Nephron (organoid): Measurements from ENCODE around the gene KCNIP4.

Experiments
- H3K27ac Mint-ChIP-seq, 3 experiments: 2 replicates each; pipeline ENCODE4 v1.8.0; 2020; ENCODE audit warnings: mixed read lengths in 3 of 3, mild to moderate bottlenecking in 2 of 3, moderate library complexity in 1 of 3
- H3K27me3 Mint-ChIP-seq: 2 replicates; pipeline ENCODE4 v1.8.0; 2021; ENCODE audit warnings: low read depth, mild to moderate bottlenecking, moderate library complexity, mixed read lengths
- H3K36me3 Mint-ChIP-seq: 2 replicates; pipeline ENCODE4 v1.8.0; 2020; ENCODE audit warnings: low read depth, mixed read lengths
- H3K4me1 Mint-ChIP-seq: 2 replicates; pipeline ENCODE4 v1.8.0; 2020; ENCODE audit warnings: mixed read lengths
- H3K4me3 Mint-ChIP-seq, 3 experiments: 2 replicates each; pipeline ENCODE4 v1.8.0; 2020; ENCODE audit warnings: mild to moderate bottlenecking in 3 of 3, mixed read lengths in 3 of 3, moderate library complexity in 2 of 3
- H3K9me3 Mint-ChIP-seq: 2 replicates; pipeline ENCODE4 v1.8.0; 2020; ENCODE audit warnings: mixed read lengths
- TF ChIP-seq, protein P1 (sequence below), 3 experiments: fragments of 200-600 bp; sonication (generic); IDR thresholded peaks; one replicate each; pipeline ENCODE4 v1.5.0; 2021; ENCODE audit warnings: antibody characterized with exemption in 3 of 3; ENCODE audit not compliant: unreplicated experiment in 3 of 3

The KCNIP4 gene

DNA sequence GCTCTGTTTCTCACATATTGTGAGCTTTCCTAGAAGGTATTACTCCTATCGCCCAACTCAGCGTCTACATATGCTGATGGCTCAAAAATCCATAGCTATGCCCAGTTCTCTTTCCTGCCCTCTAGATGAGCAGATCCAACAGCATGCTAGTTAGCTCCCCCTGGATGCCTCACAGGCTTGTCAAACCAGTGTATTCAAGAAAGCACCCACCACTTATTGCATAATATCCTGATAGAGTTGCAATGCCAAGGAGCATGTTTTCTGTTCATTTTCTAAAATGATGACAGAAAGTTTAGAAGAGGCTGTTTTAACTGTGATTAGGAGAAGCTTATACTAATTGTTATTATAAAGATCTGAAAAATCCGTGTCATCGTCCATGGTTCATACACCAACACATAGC lies 1250.2 kb downstream of the KCNIP4 start:
- TF ChIP-seq, protein P1, sequence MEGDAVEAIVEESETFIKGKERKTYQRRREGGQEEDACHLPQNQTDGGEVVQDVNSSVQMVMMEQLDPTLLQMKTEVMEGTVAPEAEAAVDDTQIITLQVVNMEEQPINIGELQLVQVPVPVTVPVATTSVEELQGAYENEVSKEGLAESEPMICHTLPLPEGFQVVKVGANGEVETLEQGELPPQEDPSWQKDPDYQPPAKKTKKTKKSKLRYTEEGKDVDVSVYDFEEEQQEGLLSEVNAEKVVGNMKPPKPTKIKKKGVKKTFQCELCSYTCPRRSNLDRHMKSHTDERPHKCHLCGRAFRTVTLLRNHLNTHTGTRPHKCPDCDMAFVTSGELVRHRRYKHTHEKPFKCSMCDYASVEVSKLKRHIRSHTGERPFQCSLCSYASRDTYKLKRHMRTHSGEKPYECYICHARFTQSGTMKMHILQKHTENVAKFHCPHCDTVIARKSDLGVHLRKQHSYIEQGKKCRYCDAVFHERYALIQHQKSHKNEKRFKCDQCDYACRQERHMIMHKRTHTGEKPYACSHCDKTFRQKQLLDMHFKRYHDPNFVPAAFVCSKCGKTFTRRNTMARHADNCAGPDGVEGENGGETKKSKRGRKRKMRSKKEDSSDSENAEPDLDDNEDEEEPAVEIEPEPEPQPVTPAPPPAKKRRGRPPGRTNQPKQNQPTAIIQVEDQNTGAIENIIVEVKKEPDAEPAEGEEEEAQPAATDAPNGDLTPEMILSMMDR (IDR thresholded peaks at IDR 0.05; ENCODE audit: unreplicated experiment in 3 of 3) = no peak
- Mint-ChIP-seq H3K36me3 (no peaks in the 10 kb centered on the region), H3K9me3 (no peaks in the 10 kb centered on the region), H3K27ac (peak overlapping the region in 1 of 3 experiments; percentile 37), H3K4me1 (peaks cover 30% of the 10 kb centered on the region), H3K4me3 (peak overlapping the region; percentile 18 to 97 (median 74)), H3K27me3 (no peaks in the 10 kb centered on the region)

DNA sequence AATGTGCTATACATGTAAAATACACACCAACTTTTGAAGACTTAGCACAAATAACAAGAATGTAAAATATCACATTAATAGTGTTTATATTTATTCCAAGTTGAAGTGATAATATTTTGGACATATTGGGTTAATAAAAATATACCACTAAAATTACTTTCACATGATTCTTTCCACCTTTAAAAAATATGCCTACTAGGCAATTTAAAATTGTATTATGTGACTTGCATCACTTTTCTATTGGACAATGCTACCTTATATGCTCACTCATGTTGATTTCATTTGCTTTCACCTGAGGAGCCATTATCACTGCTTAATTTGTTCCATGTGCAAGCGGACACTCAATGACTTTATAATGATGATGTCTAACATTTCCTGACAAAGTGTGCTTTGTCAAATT lies 1251.8 kb downstream of the KCNIP4 start:
- H3K27me3 Mint-ChIP-seq = no peaks in the 10 kb centered on the region
- H3K4me3 Mint-ChIP-seq = no peak overlapping the region
- TF ChIP-seq, protein P1 (IDR thresholded peaks at IDR 0.05; ENCODE audit: unreplicated experiment in 3 of 3) = no peak
- peaks cover 25% of the 10 kb centered on the region for H3K4me1 Mint-ChIP-seq
- H3K36me3 Mint-ChIP-seq = no peaks in the 10 kb centered on the region
- H3K9me3 Mint-ChIP-seq = no peaks in the 10 kb centered on the region
- no peak overlapping the region for H3K27ac Mint-ChIP-seq

DNA sequence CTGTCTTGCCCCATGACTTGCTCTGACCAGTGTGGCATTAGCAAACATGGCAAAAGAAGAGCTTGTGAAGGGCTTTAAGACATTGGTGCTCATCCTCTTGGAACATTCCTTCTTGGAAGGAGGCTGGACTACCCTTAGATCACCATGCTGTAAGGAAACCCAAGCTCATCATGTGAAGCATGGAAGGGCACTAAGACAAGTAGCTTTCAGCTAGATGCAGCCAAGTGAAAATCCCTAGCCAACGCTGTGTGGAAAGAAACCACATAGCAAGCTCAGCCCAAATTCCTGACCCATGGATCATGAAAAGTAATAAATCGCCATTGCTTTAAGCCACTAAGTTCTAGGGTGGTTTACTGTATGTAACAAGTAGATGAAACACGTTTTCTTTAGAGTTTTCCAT lies 1260.7 kb downstream of the KCNIP4 start:
- Mint-ChIP-seq H3K4me3 (no peak overlapping the region), H3K36me3 (no peaks in the 10 kb centered on the region), H3K4me1 (peaks cover 25% of the 10 kb centered on the region), H3K27me3 (no peaks in the 10 kb centered on the region), H3K9me3 (no peaks in the 10 kb centered on the region), H3K27ac (peak overlapping the region in 1 of 3 experiments; percentile 55)
- TF ChIP-seq, protein P1 (IDR thresholded peaks at IDR 0.05; ENCODE audit: unreplicated experiment in 3 of 3) = no peak

DNA sequence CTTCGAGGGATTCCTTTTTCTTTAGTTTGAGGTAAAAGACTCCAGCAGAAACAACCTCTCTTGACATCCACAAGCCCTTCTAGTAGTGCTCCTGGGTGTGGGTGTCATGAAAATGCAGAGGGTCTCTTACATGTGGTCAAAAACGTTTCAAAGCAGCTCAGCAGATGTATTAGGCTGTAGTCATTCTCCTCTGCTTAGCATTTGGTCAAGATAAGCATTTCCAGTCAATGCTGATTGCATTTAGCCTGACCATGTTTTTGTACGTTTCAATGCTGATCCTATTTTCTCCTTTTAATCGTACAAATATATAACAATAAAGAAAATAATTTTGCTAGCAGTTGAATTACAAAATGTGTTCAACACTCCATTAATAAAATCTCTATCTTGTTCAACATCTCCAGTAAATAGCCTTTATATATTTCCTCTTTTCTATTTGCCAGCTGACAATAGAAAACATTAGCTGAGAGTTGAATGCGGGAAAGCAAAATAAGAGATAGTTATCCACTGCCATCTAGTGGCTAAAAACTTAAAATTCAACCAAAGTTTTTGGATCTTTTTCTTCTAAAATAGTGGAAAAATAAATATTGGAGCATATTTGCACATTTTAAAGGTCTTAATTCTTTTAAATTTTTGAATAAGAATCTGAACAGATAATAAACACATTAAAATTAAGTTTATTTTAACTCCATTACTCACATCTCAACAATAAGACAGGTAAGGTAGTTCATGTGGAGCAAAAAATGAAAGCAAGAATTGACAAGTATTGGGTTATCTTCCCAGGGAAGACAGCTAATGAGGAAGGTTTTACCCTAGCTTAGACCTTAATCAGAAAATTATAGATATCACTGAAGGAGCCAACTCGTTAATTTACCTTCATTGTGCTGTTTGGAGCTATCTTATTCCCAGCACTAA lies 1263.5 kb downstream of the KCNIP4 start:
- TF ChIP-seq, protein P1 (IDR thresholded peaks at IDR 0.05; ENCODE audit: unreplicated experiment in 3 of 3) = peak; percentile 63 to 84 (median 68)
- no peaks in the 10 kb centered on the region for H3K9me3 Mint-ChIP-seq
- H3K4me1 Mint-ChIP-seq = peaks cover 42% of the 10 kb centered on the region
- H3K4me3 Mint-ChIP-seq = no peak overlapping the region
- peak overlapping the region; percentile 16 to 59 (median 44) for H3K27ac Mint-ChIP-seq
- H3K36me3 Mint-ChIP-seq = no peaks in the 10 kb centered on the region
- H3K27me3 Mint-ChIP-seq = no peaks in the 10 kb centered on the region

DNA sequence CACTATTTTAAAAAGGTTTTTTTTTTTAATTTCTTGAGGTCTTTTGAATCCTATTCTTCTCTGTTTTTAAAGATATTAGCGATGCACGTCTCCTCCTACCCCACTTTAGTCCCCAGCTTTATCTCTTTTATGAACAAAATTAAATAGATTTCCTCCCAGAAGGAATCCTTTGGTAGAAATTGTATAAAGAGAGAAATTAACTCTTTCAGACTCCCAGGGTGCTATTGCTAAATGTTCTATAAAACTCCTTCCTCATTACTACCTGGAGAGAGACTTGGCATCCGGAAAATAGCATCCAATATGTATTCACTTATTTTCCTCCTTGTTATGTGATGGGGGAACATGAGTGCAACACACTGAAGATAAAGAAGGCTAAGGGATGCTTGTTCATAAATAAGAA lies 1264.8 kb downstream of the KCNIP4 start:
- TF ChIP-seq, protein P1 (IDR thresholded peaks at IDR 0.05; ENCODE audit: unreplicated experiment in 3 of 3) = no peak
- H3K27me3 Mint-ChIP-seq = no peaks in the 10 kb centered on the region
- H3K4me1 Mint-ChIP-seq = peaks cover 47% of the 10 kb centered on the region
- H3K36me3 Mint-ChIP-seq = no peaks in the 10 kb centered on the region
- H3K9me3 Mint-ChIP-seq = no peaks in the 10 kb centered on the region
- peak overlapping the region in 1 of 3 experiments; percentile 59 for H3K27ac Mint-ChIP-seq
- no peak overlapping the region for H3K4me3 Mint-ChIP-seq
